Thymus (tissue), 11 donors: ENCODE results near the gene RPL3. TPM values are rescaled to one million over a fixed set of nuclear protein-coding genes. Genes with fewer than 3 reads are reported as not detected.

ENCODE experiments used
- DNase-seq, 9 donors: peaks; one replicate each; pipeline ENCODE4 v3.0.0-alpha.2; 2013; ENCODE audit warnings: low spot score in 9 of 9, low read depth in 6 of 9, missing footprints in 1 of 9
- H3K27ac ChIP-seq, 2 donors: one replicate each; pipeline ENCODE4 v1.5.1; 2013; ENCODE audit warnings: control low read depth in 1 of 2, low read depth in 1 of 2, low read length in 1 of 2, mild to moderate bottlenecking in 1 of 2, moderate library complexity in 1 of 2
- H3K27me3 ChIP-seq, 2 donors: one replicate each; pipeline ENCODE4 v1.5.1; 2013; ENCODE audit warnings: low read length in 1 of 2; ENCODE audit not compliant: control insufficient read depth in 2 of 2, insufficient read depth in 1 of 2
- H3K36me3 ChIP-seq, 2 donors: one replicate each; pipeline ENCODE4 v1.5.1; 2013; ENCODE audit warnings: low read length in 1 of 2, mild to moderate bottlenecking in 1 of 2, moderate library complexity in 1 of 2; ENCODE audit not compliant: control insufficient read depth in 2 of 2, insufficient read depth in 2 of 2
- H3K4me1 ChIP-seq, 2 donors: one replicate each; pipeline ENCODE4 v1.5.1; 2013; ENCODE audit warnings: low read length in 2 of 2; ENCODE audit not compliant: control insufficient read depth in 2 of 2, insufficient read depth in 2 of 2
- H3K4me3 ChIP-seq, 2 donors: one replicate each; pipeline ENCODE4 v1.5.1; 2013; ENCODE audit warnings: low read length in 2 of 2, control low read depth in 1 of 2, mild to moderate bottlenecking in 1 of 2
- H3K9me3 ChIP-seq, 2 donors: one replicate each; pipeline ENCODE4 v1.5.1; 2013; ENCODE audit warnings: low read length in 1 of 2, mild to moderate bottlenecking in 1 of 2; ENCODE audit not compliant: control insufficient read depth in 2 of 2, insufficient read depth in 1 of 2
- WGBS: extraction: QIAGEN DNeasy Blood & Tissue Kit; methylation state at CpG from one replicate; pipeline ENCODE4 v1.1.7; 2013; 5-methylcytosine and 5-hydroxymethylcytosine counted together
- polyA plus RNA-seq: library from polyadenylated mRNA; stranded (reverse); fragments of 200-250 nt; gene quantifications from one replicate; pipeline ENCODE4 v1.2.3, GENCODE V29; 2013
- total RNA-seq: library from RNA; stranded (reverse); fragments of 120-200 nt; gene quantifications from one replicate; pipeline ENCODE4 v1.2.4, GENCODE V29; 2013
- donor health status: healthy.

Gene RPL3
- total and polyA plus RNA-seq, 2 donors: 1,863 to 2,946 TPM

GRCh38 chr22:39317084-39317774 lies 2.2 kb downstream of the RPL3 start:
- Histone ChIP-seq H3K36me3 (peaks cover 60 to 62% of the 10 kb centered on the region in 2 donors), H3K27ac (no peak overlapping the region), H3K27me3 (no peaks in the 10 kb centered on the region), H3K4me3 (no peak overlapping the region), H3K9me3 (peaks cover 0 to 5% of the 10 kb centered on the region in 2 donors), H3K4me1 (peaks cover 0 to 39% of the 10 kb centered on the region in 2 donors)
- 85% methylated on average over 9 of the region's 9 CpGs for WGBS
- DNase-seq: no peak

DNA sequence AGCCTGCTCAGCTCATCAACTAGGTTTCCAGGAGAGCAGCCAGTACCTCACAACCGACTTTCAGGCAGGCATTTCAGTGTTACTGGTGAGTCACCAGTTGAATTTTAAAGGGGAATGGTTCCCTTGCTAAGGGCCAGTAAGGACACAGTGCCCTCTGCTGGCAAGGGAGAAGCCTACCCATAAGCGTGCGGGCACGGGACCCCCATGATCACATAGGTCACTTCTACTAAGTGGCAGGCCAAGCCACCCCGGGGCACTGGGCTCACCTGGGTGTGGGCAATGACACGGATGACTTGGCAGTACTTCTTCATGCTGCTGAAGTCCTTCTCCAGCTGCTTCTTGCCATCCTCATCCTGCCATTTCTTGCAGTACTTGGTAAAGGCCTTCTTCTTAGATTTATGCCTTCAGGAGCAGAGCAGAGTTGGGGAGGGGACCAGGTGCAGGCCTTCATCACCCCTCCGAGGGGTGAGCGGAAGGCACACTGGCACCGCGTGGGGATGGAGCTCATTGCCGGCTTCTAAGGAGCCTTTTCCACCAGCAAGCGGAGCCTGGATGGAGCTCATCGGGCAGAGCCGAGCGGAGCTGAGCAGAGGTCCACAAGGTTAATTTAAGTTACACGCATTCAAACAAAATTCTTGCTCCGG lies 2.9 kb downstream of the RPL3 start:
- peak in 6 of 9 donors; percentile 60 to 85 (median 74) for DNase-seq
- peaks cover 0 to 39% of the 10 kb centered on the region in 2 donors for H3K4me1 ChIP-seq

DNA sequence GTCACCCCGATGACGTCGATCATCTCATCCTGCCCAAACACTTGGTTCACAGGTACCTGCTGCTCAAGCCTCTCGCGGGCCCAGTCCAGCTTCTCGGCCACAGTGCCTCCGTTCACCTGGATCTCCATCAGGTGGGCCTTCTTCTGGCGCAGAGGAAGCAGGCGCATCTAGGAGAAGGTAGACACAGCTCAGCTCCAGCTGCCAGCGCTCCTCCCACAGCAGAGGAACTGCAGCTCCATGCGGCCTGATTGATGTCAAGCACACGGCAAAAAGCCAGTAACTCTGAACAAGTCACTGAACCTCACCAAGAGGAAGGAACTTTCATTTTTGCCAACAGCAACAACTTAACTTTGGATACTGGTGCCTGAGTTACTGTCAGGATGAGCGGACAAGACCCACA lies 4.0 kb downstream of the RPL3 start:
- 97% methylated on average over 13 of the region's 13 CpGs for WGBS
- Histone ChIP-seq H3K9me3 (peaks cover 0 to 11% of the 10 kb centered on the region in 2 donors), H3K4me3 (no peak overlapping the region), H3K27ac (no peak overlapping the region), H3K27me3 (no peaks in the 10 kb centered on the region), H3K4me1 (peaks cover 0 to 36% of the 10 kb centered on the region in 2 donors), H3K36me3 (peaks cover 69 to 73% of the 10 kb centered on the region in 2 donors)
- no peak for DNase-seq

More for the DNA sequence above, 2.9 kb downstream of the RPL3 start:
- H3K4me3 ChIP-seq: no peak overlapping the region
- H3K27me3 ChIP-seq: no peaks in the 10 kb centered on the region
- peaks cover 0 to 5% of the 10 kb centered on the region in 2 donors for H3K9me3 ChIP-seq
- H3K27ac ChIP-seq: no peak overlapping the region
- H3K36me3 ChIP-seq: peaks cover 67 to 69% of the 10 kb centered on the region in 2 donors
- WGBS: 74% methylated on average over 17 of the region's 17 CpGs

DNA sequence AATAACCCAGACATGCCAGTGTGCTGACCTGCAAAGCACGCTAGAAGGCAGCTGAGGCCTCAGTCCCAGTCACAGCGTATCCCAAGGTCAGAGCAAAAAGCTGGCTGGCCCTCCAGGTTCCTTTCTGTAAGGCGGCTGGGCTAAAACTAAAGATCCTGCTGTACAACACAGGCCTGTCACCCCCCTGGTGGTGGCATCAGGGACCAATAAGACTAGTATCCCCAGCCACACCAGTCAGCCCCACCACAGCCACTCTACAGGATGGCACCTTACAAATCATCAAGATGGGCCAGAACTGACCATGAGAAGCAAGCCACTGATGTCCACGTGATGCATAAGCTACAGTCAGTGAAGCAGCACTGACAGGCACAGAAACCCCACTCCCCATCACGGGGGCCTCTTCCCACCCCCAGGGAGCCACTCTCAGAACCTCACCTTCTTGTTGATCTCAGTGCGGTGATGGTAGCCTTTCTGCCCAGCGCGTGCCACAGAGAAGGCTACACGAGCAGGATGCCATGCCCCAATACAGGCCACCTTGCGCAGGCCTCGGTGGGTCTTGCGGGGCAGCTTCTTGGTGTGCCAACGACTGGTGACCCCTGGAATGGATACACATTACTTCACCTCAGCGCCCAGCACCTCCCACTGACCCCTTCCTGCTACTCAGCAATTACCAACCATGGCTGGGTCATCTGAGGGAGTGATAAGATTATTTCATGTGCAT lies 5.0 kb downstream of the RPL3 start:
- peaks cover 0 to 35% of the 10 kb centered on the region in 2 donors for H3K4me1 ChIP-seq
- H3K9me3 ChIP-seq: peaks cover 0 to 6% of the 10 kb centered on the region in 2 donors
- no peak for DNase-seq
- H3K27ac ChIP-seq: no peak overlapping the region
- no peaks in the 10 kb centered on the region for H3K27me3 ChIP-seq
- 93% methylated on average over 14 of the region's 14 CpGs for WGBS
- no peak overlapping the region for H3K4me3 ChIP-seq
- peaks cover 69 to 73% of the 10 kb centered on the region in 2 donors for H3K36me3 ChIP-seq

GRCh38 chr22:39313258-39314001 lies 6.0 kb downstream of the RPL3 start:
- H3K9me3 ChIP-seq: peaks cover 0 to 6% of the 10 kb centered on the region in 2 donors
- WGBS: 96% methylated on average over 20 of the region's 20 CpGs
- peaks cover 69 to 72% of the 10 kb centered on the region in 2 donors for H3K36me3 ChIP-seq
- no peaks in the 10 kb centered on the region for H3K27me3 ChIP-seq
- H3K27ac ChIP-seq: no peak overlapping the region
- H3K4me3 ChIP-seq: no peak overlapping the region
- H3K4me1 ChIP-seq: peaks cover 0 to 40% of the 10 kb centered on the region in 2 donors
- DNase-seq: no peak

DNA sequence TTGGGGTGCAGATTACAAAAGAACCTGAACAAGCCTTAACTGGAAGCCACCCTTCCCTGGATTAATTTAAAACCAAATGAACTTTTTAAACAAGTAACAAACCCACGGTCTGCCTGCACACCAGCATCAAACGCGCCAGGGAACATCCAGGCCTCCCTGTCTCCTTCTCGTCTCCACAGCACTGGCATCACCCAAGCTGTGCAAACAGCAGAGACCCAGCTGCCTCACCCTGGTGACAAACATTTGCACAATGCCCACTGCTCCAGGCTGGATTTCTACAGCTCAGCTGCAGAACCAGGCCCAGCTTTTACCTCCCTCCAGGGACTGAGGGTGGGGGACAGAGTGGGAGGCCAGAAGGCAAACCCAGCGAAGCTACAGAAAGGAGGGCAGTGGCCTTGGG lies 7.0 kb downstream of the RPL3 start:
- 96% methylated on average over 5 of the region's 5 CpGs for WGBS
- Histone ChIP-seq H3K36me3 (peaks cover 60 to 62% of the 10 kb centered on the region in 2 donors), H3K9me3 (peaks cover 0 to 6% of the 10 kb centered on the region in 2 donors), H3K4me1 (peaks cover 0 to 30% of the 10 kb centered on the region in 2 donors), H3K27me3 (no peaks in the 10 kb centered on the region), H3K27ac (no peak overlapping the region), H3K4me3 (no peak overlapping the region)
- DNase-seq: no peak

GRCh38 chr22:39311592-39312400 lies 7.6 kb downstream of the RPL3 start:
- Histone ChIP-seq H3K4me3 (no peak overlapping the region), H3K9me3 (peaks cover 0 to 6% of the 10 kb centered on the region in 2 donors), H3K27ac (no peak overlapping the region), H3K27me3 (no peaks in the 10 kb centered on the region), H3K4me1 (peaks cover 0 to 24% of the 10 kb centered on the region in 2 donors), H3K36me3 (peaks cover 54 to 56% of the 10 kb centered on the region in 2 donors)
- WGBS: 96% methylated on average over 19 of the region's 19 CpGs
- DNase-seq: no peak
